B cell (primary cell): ENCODE results near the gene HOXB6. TPM values are rescaled to one million over a fixed set of nuclear protein-coding genes. Genes with fewer than 3 reads are reported as not detected.
A peak's percentile ranks its signal among the peaks of the same experiment; 100 is the strongest.

Experiments
- ATAC-seq: fragments of 200-7000 bp; cut with Tn5 transposase; one replicate; pipeline ENCODE4 v1.10.0; 2021; ENCODE audit warnings: low read depth, mild to moderate bottlenecking, moderate number of reproducible peaks, moderate library complexity
- CTCF ChIA-PET: fragments of 350-600 bp; sonication (Branson Sonifier 250); formaldehyde crosslinking; loops from one replicate; lab custom pipeline; 2021; ENCODE audit warnings: antibody characterized with exemption, inconsistent platforms; lab: Charles Lee
- POLR2A ChIA-PET: fragments of 350-600 bp; sonication (Branson Sonifier 250); formaldehyde crosslinking; loops from one replicate; lab custom pipeline; 2021; ENCODE audit warnings: antibody characterized with exemption; lab: Charles Lee
- DNase-seq: peaks from one replicate; pipeline ENCODE4 v3.0.0; 2013
- H2AFZ ChIP-seq: 2 replicates; pipeline ENCODE4 v1.6.1; 2012; ENCODE audit warnings: mild to moderate bottlenecking, low read depth, low read length; ENCODE audit not compliant: insufficient read depth, poor library complexity, severe bottlenecking
- H3K27ac ChIP-seq, 2 donors: 1 replicate in 1 of 2; 2 replicates in 1 of 2; pipeline ENCODE4 v1.5.1; 2012 to 2013; ENCODE audit warnings: low read length in 2 of 2, mild to moderate bottlenecking in 2 of 2, moderate library complexity in 1 of 2
- H3K27me3 ChIP-seq, 4 experiments: fragments of 200-600 bp in 1 of 4; sonication (generic) in 1 of 4; replicated peaks in 1 of 4; 1 replicate in 2 of 4; 2 replicates in 2 of 4; pipeline versions ENCODE4 v1.6.1 to v1.7.0; 2013 to 2016; ENCODE audit warnings: low read length in 3 of 4, mild to moderate bottlenecking in 2 of 4, mixed read lengths in 1 of 4, moderate library complexity in 1 of 4; ENCODE audit not compliant: insufficient read depth in 4 of 4, control insufficient read depth in 3 of 4; ENCODE audit errors: control extremely low read depth in 1 of 4
- H3K36me3 ChIP-seq, 2 experiments: replicated peaks in 1 of 2; 1 replicate in 1 of 2; 2 replicates in 1 of 2; pipeline versions ENCODE4 v1.6.1 to v1.7.1; 2013; ENCODE audit warnings: low read length in 1 of 2; ENCODE audit not compliant: insufficient read depth in 2 of 2, control insufficient read depth in 1 of 2; ENCODE audit errors: control extremely low read depth in 1 of 2, extremely low read depth in 1 of 2
- H3K4me1 ChIP-seq, 2 donors: fragments of 200-600 bp in 1 of 2; sonication (generic) in 1 of 2; 1 replicate in 1 of 2; 2 replicates in 1 of 2; pipeline versions ENCODE4 v1.5.1 to v1.6.1; 2013 to 2017; ENCODE audit warnings: low read length in 2 of 2; ENCODE audit not compliant: control insufficient read depth in 2 of 2, insufficient read depth in 2 of 2
- H3K4me2 ChIP-seq: replicated peaks from 2 replicates; pipeline ENCODE3; 2012; ENCODE audit warnings: mild to moderate bottlenecking, low read depth, low read length; ENCODE audit not compliant: poor library complexity, severe bottlenecking
- H3K4me3 ChIP-seq, 5 experiments: fragments of 200-600 bp in 1 of 5; sonication (generic) in 1 of 5; 1 replicate in 3 of 5; 2 replicates in 2 of 5; pipeline versions ENCODE4 v1.5.1 to v1.7.0; 2011 to 2016; ENCODE audit warnings: low read length in 4 of 5, mild to moderate bottlenecking in 4 of 5, low read depth in 2 of 5, control low read depth in 1 of 5, moderate library complexity in 1 of 5; ENCODE audit not compliant: insufficient read depth in 1 of 5; ENCODE audit errors: control extremely low read depth in 1 of 5, extremely low read depth in 1 of 5
- H3K79me2 ChIP-seq: fragments of 200-600 bp; sonication (generic); one replicate; pipeline ENCODE4 v1.6.0; 2016; ENCODE audit warnings: low read length; ENCODE audit not compliant: control insufficient read depth, insufficient read depth
- H3K9ac ChIP-seq: fragments of 200-600 bp; sonication (generic); 2 replicates; pipeline ENCODE4 v1.6.1; 2017; ENCODE audit warnings: mild to moderate bottlenecking, low read length, moderate library complexity
- H3K9me3 ChIP-seq, 3 donors: one replicate each; pipeline versions ENCODE4 v1.6.1 to v1.7.1; 2013; ENCODE audit warnings: low read length in 2 of 3; ENCODE audit not compliant: control insufficient read depth in 2 of 3, insufficient read depth in 1 of 3; ENCODE audit errors: control extremely low read depth in 1 of 3
- H4K20me1 ChIP-seq: 2 replicates; pipeline ENCODE4 v1.6.0; 2012; ENCODE audit warnings: mild to moderate bottlenecking, low read length; ENCODE audit not compliant: insufficient read depth, control insufficient read depth, poor library complexity, severe bottlenecking
- H3K27ac Mint-ChIP-seq: one replicate; pipeline ENCODE4 v1.8.0; 2021; ENCODE audit warnings: mixed read lengths
- H3K27me3 Mint-ChIP-seq: one replicate; pipeline ENCODE4 v1.8.0; 2021; ENCODE audit warnings: mixed read lengths
- H3K4me1 Mint-ChIP-seq: one replicate; pipeline ENCODE4 v1.8.0; 2021; ENCODE audit warnings: mixed read lengths
- H3K4me3 Mint-ChIP-seq: one replicate; pipeline ENCODE4 v1.8.0; 2021; ENCODE audit warnings: mixed read lengths
- H3K9me3 Mint-ChIP-seq: one replicate; pipeline ENCODE4 v1.8.0; 2022; ENCODE audit warnings: mixed read lengths; ENCODE audit not compliant: insufficient read depth
- CTCF ChIP-seq: fragments of 200-600 bp; IDR thresholded peaks from one replicate; pipeline ENCODE4 v1.8.0; 2022; ENCODE audit warnings: antibody characterized with exemption, mild to moderate bottlenecking
- EZH2 ChIP-seq: IDR thresholded peaks from 2 replicates; pipeline ENCODE4 v1.6.1; 2012; ENCODE audit warnings: borderline replicate concordance, low read depth, mild to moderate bottlenecking, moderate library complexity, low read length; ENCODE audit not compliant: insufficient read depth, poor library complexity, severe bottlenecking
- WGBS: methylation state at CpG from one replicate; pipeline ENCODE4 v1.1.5; 2013; ENCODE audit warnings: missing lambda C conversion rate; ENCODE audit not compliant: insufficient coverage; 5-methylcytosine and 5-hydroxymethylcytosine counted together
- intact Hi-C: fragments of 100-400 bp; cut with micrococcal nuclease; formaldehyde crosslinking; loops from one replicate; pipeline ENCODE4 v1.10.0; 2022
- polyA plus RNA-seq: library from polyadenylated mRNA; depleted of rRNA; stranded (reverse); fragments of >200 nt; gene quantifications from 2 replicates; pipeline ENCODE4 v1.2.3, GENCODE V29; 2012
- total RNA-seq, 2 donors: library from RNA; stranded (reverse); fragments of 120-200 nt in 1 of 2; gene quantifications; 1 replicate in 1 of 2; 2 replicates in 1 of 2; pipeline versions ENCODE4 v1.2.3 to v1.2.4, GENCODE V29; 2013 to 2022

HOXB6 gene
- total and polyA plus RNA-seq, 2 donors (not counting 1 experiment from before 2014, with no cell fraction given): 0.10 TPM; not detected in 1

- H3K4me3 ChIP-seq: peak overlapping the region in 4 of 5 experiments; percentile 13 to 96 (median 34)
- H3K27ac ChIP-seq: no peak overlapping the region
- TF ChIP-seq CTCF (peak; percentile 44), EZH2 (peak; percentile 15)
- peak overlapping the region; percentile 59 for H3K9ac ChIP-seq
- no peaks in the 10 kb centered on the region for H3K36me3 ChIP-seq
- peaks cover 0 to 93% (median 71%) of the 10 kb centered on the region in 4 experiments for H3K27me3 ChIP-seq
- H3K9me3 ChIP-seq: peaks cover 0 to 41% (median 0%) of the 10 kb centered on the region in 3 donors
- peak overlapping the region; percentile 69 for H2AFZ ChIP-seq
- ChIA-PET CTCF (interaction anchor here (0.6 to 1.8 kb wide), 15 partner anchors 9 to 1975 kb away, joined by 3 to 11 read pairs (median 4); partner anchors contain the start of gene HOXB9), POLR2A (interaction anchor here (0.5 to 1.0 kb wide), 4 partner anchors 12 to 240 kb away, joined by 3 to 10 read pairs (median 4); no protein-coding TSS in a partner anchor)
- intact Hi-C loops: loop anchor here (5.0 kb wide), 1 partner anchor 36 kb away; the partner anchor contains the start of gene HOXB4
- peak; percentile 68 for ATAC-seq
- H4K20me1 ChIP-seq: no peaks in the 10 kb centered on the region
- H3K4me1 ChIP-seq: peaks cover 59 to 80% of the 10 kb centered on the region in 2 donors
- H3K4me2 ChIP-seq: peak overlapping the region; percentile 100
- Mint-ChIP-seq H3K4me3 (peak overlapping the region; percentile 92), H3K9me3 (no peaks in the 10 kb centered on the region), H3K4me1 (peaks cover 46% of the 10 kb centered on the region), H3K27ac (peak overlapping the region; percentile 57), H3K27me3 (peaks cover 70% of the 10 kb centered on the region)
- peak; percentile 78 for DNase-seq
- H3K79me2 ChIP-seq: no peaks in the 10 kb centered on the region
- WGBS: under 1% methylated on average over 43 of the region's 67 CpGs
These were observed 8.3 kb upstream of the HOXB6 start for GRCh38 chr17:48612854-48613691.
